IMR-90 (cell line): Measurements from ENCODE around the gene TRPC4AP. TPM values are rescaled to one million over a fixed set of nuclear protein-coding genes. Genes with fewer than 3 reads are reported as not detected.

ENCODE experiments used
- ATAC-seq: fragments of 200-7000 bp; cut with Tn5 transposase; 2 replicates; pipeline ENCODE4 v1.9.1; 2020; ENCODE audit warnings: low read depth, mild to moderate bottlenecking, moderate library complexity
- BruUV-seq: library from RNA; stranded (reverse); fragments of 400-500 nt; replicated peaks from 2 replicates; lab custom pipeline; 2021; lab: Mats Ljungman, UMichigan
- CTCF ChIA-PET: fragments of 300-600 bp; formaldehyde crosslinking; extraction: SDS; loops from one replicate; lab custom pipeline; 2021; ENCODE audit warnings: antibody characterized with exemption; lab: Yijun Ruan, JAX
- POLR2A ChIA-PET: fragments of 300-600 bp; sonication (Branson Sonifier 250); formaldehyde crosslinking; loops from one replicate; lab custom pipeline; 2022; ENCODE audit warnings: antibody characterized with exemption; ENCODE audit not compliant: unreplicated experiment; lab: Charles Lee
- DNase-seq: peaks from one replicate; pipeline ENCODE4 v3.0.0; 2013
- H2AFZ ChIP-seq: replicated peaks from 2 replicates; pipeline ENCODE3; 2013; ENCODE audit warnings: low read length, mild to moderate bottlenecking; ENCODE audit not compliant: poor library complexity
- H2AK5ac ChIP-seq: 2 replicates; pipeline ENCODE4 v1.6.1; 2013; ENCODE audit warnings: low read depth, low read length, inconsistent platforms
- H2AK9ac ChIP-seq: replicated peaks from 2 replicates; pipeline ENCODE3; 2013; ENCODE audit warnings: mild to moderate bottlenecking, low read depth, low read length, moderate library complexity; ENCODE audit not compliant: poor library complexity
- H2BK120ac ChIP-seq: 2 replicates; pipeline ENCODE4 v1.6.1; 2013; ENCODE audit warnings: low read depth, low read length, inconsistent platforms
- H2BK15ac ChIP-seq: 3 replicates; pipeline ENCODE4 v1.6.1; 2013; ENCODE audit warnings: low read depth, low read length, inconsistent platforms
- H2BK20ac ChIP-seq: 2 replicates; pipeline ENCODE4 v1.6.1; 2013; ENCODE audit warnings: low read depth, mild to moderate bottlenecking, inconsistent platforms, low read length, moderate library complexity
- H2BK5ac ChIP-seq: 2 replicates; pipeline ENCODE4 v1.6.1; 2013; ENCODE audit warnings: mild to moderate bottlenecking, low read depth, low read length, inconsistent platforms; ENCODE audit not compliant: poor library complexity, severe bottlenecking
- H3K14ac ChIP-seq: replicated peaks from 2 replicates; pipeline ENCODE4 v1.6.1; 2013; ENCODE audit warnings: low read depth, low read length, inconsistent platforms
- H3K18ac ChIP-seq: 2 replicates; pipeline ENCODE4 v1.6.1; 2013; ENCODE audit warnings: low read depth, low read length, control low read depth
- H3K23ac ChIP-seq: 2 replicates; pipeline ENCODE4 v1.6.1; 2013; ENCODE audit warnings: low read depth, low read length, inconsistent platforms
- H3K27ac ChIP-seq: 2 replicates; pipeline ENCODE4 v1.5.1; 2013; ENCODE audit warnings: mild to moderate bottlenecking, control low read depth, low read length; ENCODE audit not compliant: insufficient read depth
- H3K27me3 ChIP-seq: 2 replicates; pipeline ENCODE4 v1.6.1; 2013; ENCODE audit warnings: low read length; ENCODE audit not compliant: control insufficient read depth, insufficient read depth
- H3K36me3 ChIP-seq: 2 replicates; pipeline ENCODE4 v1.6.1; 2013; ENCODE audit warnings: low read length, mixed read lengths; ENCODE audit not compliant: control insufficient read depth, insufficient read depth
- H3K4ac ChIP-seq: 2 replicates; pipeline ENCODE4 v1.6.1; 2013; ENCODE audit warnings: low read depth, low read length, inconsistent platforms
- H3K4me1 ChIP-seq: 2 replicates; pipeline ENCODE4 v1.6.1; 2013; ENCODE audit warnings: low read length, mixed read lengths; ENCODE audit not compliant: control insufficient read depth, insufficient read depth
- H3K4me2 ChIP-seq: 2 replicates; pipeline ENCODE4 v1.6.1; 2013; ENCODE audit warnings: low read depth, mild to moderate bottlenecking, control low read depth, low read length, moderate library complexity
- H3K4me3 ChIP-seq: 2 replicates; pipeline ENCODE4 v1.5.1; 2013; ENCODE audit warnings: low read depth, mild to moderate bottlenecking, control low read depth, low read length, moderate library complexity; ENCODE audit not compliant: insufficient read depth
- H3K56ac ChIP-seq: 2 replicates; pipeline ENCODE4 v1.6.1; 2013; ENCODE audit warnings: low read length, inconsistent platforms; ENCODE audit not compliant: insufficient read depth; ENCODE audit errors: extremely low read depth
- H3K79me1 ChIP-seq, 2 experiments: 2 replicates each; pipeline ENCODE4 v1.6.1; 2013; ENCODE audit warnings: low read length in 2 of 2, inconsistent platforms in 1 of 2, low read depth in 1 of 2
- H3K9ac ChIP-seq: 2 replicates; pipeline ENCODE4 v1.6.1; 2013; ENCODE audit warnings: low read depth, low read length, control low read depth
- H3K9me1 ChIP-seq: 2 replicates; pipeline ENCODE4 v1.6.1; 2013; ENCODE audit warnings: low read length, inconsistent platforms; ENCODE audit not compliant: insufficient read depth
- H3K9me3 ChIP-seq: 2 replicates; pipeline ENCODE4 v1.6.1; 2013; ENCODE audit warnings: low read length; ENCODE audit not compliant: control insufficient read depth, insufficient read depth
- H4K20me1 ChIP-seq: 2 replicates; pipeline ENCODE4 v1.6.1; 2013; ENCODE audit warnings: low read length, inconsistent platforms; ENCODE audit not compliant: insufficient read depth
- H4K5ac ChIP-seq: 2 replicates; pipeline ENCODE4 v1.6.1; 2013; ENCODE audit warnings: mild to moderate bottlenecking, low read depth, low read length, control low read depth
- H4K8ac ChIP-seq, 2 experiments: 2 replicates each; pipeline ENCODE4 v1.6.1; 2013; ENCODE audit warnings: low read depth in 2 of 2, low read length in 2 of 2, control low read depth in 1 of 2, inconsistent platforms in 1 of 2
- H4K91ac ChIP-seq: 2 replicates; pipeline ENCODE4 v1.6.1; 2013; ENCODE audit warnings: low read depth, low read length, inconsistent platforms; ENCODE audit not compliant: insufficient read depth
- BHLHE40 ChIP-seq: fragments of 150-350 bp; IDR thresholded peaks from 2 replicates; pipeline ENCODE4 v1.6.1; 2016; ENCODE audit warnings: mild to moderate bottlenecking, low read depth, low read length
- WGBS, 2 experiments: methylation state at CpG; one replicate each; pipeline versions ENCODE4 v1.1.5 to v1.1.7; 2013; ENCODE audit warnings: missing lambda C conversion rate in 2 of 2; ENCODE audit not compliant: insufficient read length in 1 of 2; ENCODE audit errors: extremely low coverage in 2 of 2; 5-methylcytosine and 5-hydroxymethylcytosine counted together
- dilution Hi-C: fragments of 300-500 bp; cut with HindIII; formaldehyde crosslinking; loops from one replicate; pipeline ENCODE4 v1.14.3; 2018; ENCODE audit warnings: low sequenced_read_pairs; ENCODE audit not compliant: unreplicated experiment
- in situ Hi-C: fragments of 300-500 bp; cut with MboI; formaldehyde crosslinking; loops from 3 replicates; pipeline ENCODE4 v1.14.3; 2019; ENCODE audit warnings: low sequenced_read_pairs, inconsistent platforms, mixed read lengths
- intact Hi-C: fragments of 100-400 bp; cut with micrococcal nuclease; formaldehyde crosslinking; loops from 2 replicates; pipeline ENCODE4 v1.10.0; 2022
- polyA plus RNA-seq, 3 experiments: library from polyadenylated mRNA; depleted of rRNA; stranded (reverse); fragments of >200 nt; gene quantifications; 2 replicates each; pipeline ENCODE4 v1.2.3, GENCODE V29; 2012; ENCODE audit warnings: low replicate concordance in 1 of 3
- total RNA-seq: library from RNA; depleted of rRNA; stranded (reverse); fragments of >200 nt; gene quantifications from 2 replicates; pipeline ENCODE4 v1.2.3, GENCODE V29; 2012

Gene TRPC4AP
- total and polyA plus RNA-seq, 2 of the 4 experiments (the other 2 are of a cell fraction), result 41.0 to 81.0 TPM

GRCh38 chr20:35059110-35059509, 33.5 kb downstream of the TRPC4AP start:
- H3K36me3 ChIP-seq, result peaks cover 13% of the 10 kb centered on the region
- dilution Hi-C loops (no loop called here), intact Hi-C loops (no loop called here), in situ Hi-C loops (no loop called here)
- no TSS peak for BruUV-seq
- H4K20me1 ChIP-seq, result peaks cover 59% of the 10 kb centered on the region
- no peak overlapping the region for H3K4me3 ChIP-seq
- H3K23ac ChIP-seq, result no peak overlapping the region
- H4K8ac ChIP-seq, result no peak overlapping the region
- no peak overlapping the region for H3K14ac ChIP-seq
- H2BK5ac ChIP-seq, result no peak overlapping the region
- no peak overlapping the region for H3K4ac ChIP-seq
- no peak overlapping the region for H3K18ac ChIP-seq
- H3K4me1 ChIP-seq, result peaks cover 6% of the 10 kb centered on the region; the same call in 1 of the 2 replicates
- H2BK20ac ChIP-seq, result no peak overlapping the region
- no peak for TF ChIP-seq BHLHE40
- H2AK5ac ChIP-seq, result no peak overlapping the region
- no peak overlapping the region for H2BK120ac ChIP-seq
- no peak overlapping the region for H2AFZ ChIP-seq
- H3K9me1 ChIP-seq, result peaks cover 6% of the 10 kb centered on the region
- H4K91ac ChIP-seq, result no peak overlapping the region
- ChIA-PET CTCF (interaction anchor here (0.7 kb wide), 1 partner anchor 207 kb away, joined by 3 read pairs; no protein-coding TSS in a partner anchor), POLR2A (no interaction called here)
- H3K4me2 ChIP-seq, result no peak overlapping the region
- H4K5ac ChIP-seq, result no peak overlapping the region
- peaks cover 27 to 61% of the 10 kb centered on the region in 2 experiments for H3K79me1 ChIP-seq
- no peak overlapping the region for H3K9ac ChIP-seq
- H3K9me3 ChIP-seq, result no peaks in the 10 kb centered on the region
- no peak overlapping the region for H2BK15ac ChIP-seq
- ATAC-seq (no peak), DNase-seq (no peak)
- H3K27ac ChIP-seq, result no peak overlapping the region
- no peak overlapping the region for H2AK9ac ChIP-seq
- H3K27me3 ChIP-seq, result no peaks in the 10 kb centered on the region
- WGBS, 2 experiments, result no CpG with 5 or more reads among the region's 2 CpGs
- H3K56ac ChIP-seq, result no peak overlapping the region
